GM21423 (cell line): ENCODE results near the gene GALNT10.
"Not testable (repeated sequence)": the region's sequence is repeated elsewhere in the genome, so short reads cannot be mapped to it uniquely, and the experiment has no call there.

Experiments used
- ATAC-seq: cut with Tn5 transposase; IDR thresholded peaks from one replicate; pipeline ENCODE4 v1.9.1; 2021; ENCODE audit warnings: mild to moderate bottlenecking, moderate library complexity; ENCODE audit not compliant: unreplicated experiment

GALNT10 gene

DNA sequence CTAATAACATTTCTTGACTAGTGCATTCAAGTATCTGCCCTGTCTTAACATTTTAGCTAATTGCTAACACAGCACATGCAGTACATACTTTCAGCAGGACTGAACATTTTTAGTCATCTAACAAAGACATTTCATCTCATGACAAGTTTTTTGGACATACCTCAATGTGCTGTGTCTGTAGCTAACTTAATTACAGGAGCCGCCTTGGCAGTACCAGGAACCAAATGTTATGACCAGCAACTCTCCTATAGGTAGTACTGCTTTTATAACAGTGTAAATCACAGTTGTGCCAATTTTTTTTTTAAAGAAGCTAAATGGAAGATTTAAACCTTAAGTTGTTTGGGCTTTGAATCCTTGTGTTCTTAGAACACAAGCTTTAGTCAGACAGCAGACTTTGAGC, 155.9 kb downstream of the GALNT10 start:
- ATAC-seq: no peak

DNA sequence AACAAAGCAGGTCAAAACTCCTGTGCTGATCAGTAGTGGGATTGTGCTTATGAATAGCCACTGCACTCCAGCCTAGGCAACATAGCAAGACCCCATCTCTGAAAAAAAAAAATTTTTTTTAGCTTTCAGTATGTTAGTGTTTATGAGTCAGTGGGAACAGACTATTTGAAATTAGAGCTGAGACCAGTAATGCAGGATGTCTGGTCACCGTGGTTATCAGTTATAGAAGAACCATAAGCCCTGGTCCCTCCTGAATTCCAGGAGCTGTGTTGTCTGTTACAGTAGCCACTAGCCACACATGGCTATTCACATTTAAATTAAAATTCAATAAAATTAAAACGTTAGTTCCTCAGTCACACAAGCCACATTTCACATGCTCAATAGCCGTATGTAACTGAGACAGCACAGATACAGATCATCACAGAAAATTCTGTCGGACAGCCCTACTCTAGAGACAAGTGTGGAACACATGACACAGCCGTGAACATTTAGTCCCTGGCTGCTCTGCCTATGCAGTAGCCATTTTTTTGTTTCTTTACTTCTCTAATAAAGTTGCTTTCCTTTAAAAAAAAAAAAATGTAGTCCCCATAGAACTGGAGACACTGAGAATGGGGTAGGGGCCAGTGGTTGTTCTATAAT, 159.2 kb downstream of the GALNT10 start:
- ATAC-seq: no peak

DNA sequence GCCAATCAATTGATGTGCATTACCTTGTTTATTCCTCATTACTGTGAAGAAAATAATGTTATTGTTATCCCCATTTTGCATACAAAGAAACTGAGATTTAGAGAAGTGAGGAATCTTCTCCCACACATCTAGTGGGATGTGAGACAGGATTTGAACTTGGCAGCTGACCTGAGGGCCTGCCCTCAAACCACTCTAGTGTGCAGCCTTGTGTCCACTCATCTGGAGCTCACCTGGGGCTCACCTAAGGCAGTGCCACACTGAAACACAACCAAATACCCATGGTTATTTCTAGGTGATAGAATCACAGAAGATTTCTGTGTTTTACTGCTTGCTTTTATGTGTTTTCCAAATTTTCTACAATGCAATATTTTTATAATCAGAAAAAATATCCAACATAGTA, 160.6 kb downstream of the GALNT10 start:
- ATAC-seq: peak; percentile 20

DNA sequence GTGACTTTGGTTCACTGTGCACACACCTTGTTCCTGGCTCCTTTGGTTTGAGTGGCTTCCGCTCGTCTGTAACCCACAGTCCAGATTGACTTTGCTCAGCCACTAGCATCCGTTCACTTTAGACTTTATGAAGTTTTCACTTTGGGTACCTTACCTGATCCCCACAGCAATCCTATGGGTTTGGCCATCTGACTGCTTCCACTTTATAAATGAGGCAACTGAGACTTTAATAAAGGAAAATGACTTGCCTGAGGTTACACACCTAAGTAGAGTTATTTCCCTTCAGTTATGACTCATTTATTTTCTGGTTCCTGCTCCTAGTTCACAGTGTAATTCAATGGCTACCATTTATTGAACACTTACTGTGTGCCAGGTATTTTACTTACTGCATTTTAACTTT, 161.0 kb downstream of the GALNT10 start:
- peak; percentile 65 for ATAC-seq

DNA sequence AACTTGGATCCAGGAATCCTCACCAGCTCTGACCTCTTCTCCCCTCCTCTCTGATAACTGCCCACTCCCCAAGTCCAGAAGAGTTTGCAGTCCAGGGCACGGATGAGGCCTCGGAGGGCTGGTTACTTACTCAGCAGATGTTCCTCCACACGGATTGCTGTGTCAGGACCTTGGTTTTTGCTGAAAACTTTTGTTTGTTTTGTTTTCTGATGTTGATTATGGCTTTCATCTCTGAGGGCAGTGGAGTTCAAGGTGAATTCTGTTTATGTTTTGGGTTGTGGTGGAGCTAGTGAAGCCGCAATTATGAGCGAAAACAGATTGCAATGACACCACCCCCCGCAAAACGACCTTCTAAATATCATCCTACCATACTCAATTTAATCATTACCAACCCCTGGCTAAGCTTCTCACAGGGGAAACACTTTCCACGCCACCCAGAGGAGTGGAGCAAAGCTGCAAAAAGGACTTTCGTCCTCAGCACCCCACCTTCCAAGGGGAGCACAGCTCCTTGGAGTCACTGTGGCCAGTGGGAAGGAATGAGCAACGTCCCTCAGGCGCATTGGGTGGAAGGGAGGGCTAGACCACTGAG, 162.5 kb downstream of the GALNT10 start:
- no peak for ATAC-seq

DNA sequence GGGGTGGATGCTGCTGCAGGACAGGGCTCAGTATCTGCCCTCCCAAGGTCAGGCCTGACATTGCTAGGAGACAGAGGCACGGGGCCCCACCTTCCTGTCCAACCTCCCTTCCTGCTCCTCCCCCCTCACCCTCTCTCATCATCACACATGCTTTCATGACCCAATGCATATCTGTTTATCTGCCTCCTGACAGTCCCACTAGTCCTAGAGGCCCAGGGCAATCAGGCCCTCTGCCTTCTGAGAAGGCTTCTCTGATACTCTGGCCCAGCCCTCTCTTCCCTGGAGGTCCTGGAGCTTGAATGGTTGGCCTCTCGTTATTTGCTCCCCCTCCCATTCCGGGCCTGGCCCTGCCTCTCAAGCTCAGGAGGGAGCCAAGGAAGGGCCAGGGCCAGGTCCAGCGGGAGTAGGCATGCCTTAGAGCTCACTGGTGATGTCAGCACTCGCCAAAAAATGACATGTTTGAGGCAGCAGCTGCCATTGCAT, 164.6 kb downstream of the GALNT10 start:
- no peak for ATAC-seq

DNA sequence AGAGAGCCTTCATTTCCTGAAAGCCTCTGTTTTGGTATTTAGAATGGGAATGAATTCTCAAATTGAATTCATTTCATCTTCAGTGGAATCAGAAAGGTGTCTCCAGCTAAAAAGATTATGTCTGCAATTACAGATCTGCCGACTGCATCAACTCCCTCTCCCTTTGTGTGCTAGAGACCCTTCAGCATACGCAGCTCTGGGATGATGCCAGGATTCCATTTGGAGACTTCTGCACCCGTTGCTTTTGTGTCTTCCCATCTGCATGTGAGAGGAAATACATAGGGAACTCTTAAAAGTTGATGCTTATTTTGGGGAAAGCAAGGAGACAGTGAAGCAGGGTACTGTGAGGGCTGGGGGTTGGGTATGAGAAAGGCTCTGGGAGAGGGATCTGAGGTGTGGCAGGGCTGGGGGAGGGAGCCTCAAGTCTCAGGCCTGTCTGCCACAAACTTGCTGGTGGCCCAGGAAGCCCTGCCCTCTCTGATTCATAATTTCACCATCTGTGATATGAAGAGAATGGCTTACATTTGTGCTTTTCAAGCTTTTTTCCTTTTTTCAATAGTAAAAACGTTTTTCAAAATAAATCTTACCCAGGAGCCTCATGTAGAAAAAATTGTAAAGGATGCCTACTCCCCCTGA, 165.6 kb downstream of the GALNT10 start:
- no peak for ATAC-seq

DNA sequence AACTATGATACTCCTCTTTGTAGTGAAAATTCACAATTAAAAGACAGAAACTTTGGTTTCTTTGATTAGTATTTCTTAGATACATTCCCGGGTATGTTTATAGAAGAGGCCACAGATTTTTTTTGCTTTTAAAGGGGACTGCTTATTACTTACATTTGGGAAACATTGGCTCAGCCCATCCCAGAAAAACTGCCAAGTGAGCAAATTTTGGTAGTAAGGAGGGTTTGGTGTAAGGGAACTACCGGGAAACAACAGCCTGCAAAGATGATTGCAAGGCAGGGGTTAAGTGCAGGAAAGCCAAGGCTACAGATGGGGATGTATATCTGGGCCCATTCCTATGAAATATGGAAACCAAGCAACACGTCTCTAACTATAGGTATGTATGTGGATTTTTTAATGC, 166.4 kb downstream of the GALNT10 start:
- ATAC-seq: no peak

DNA sequence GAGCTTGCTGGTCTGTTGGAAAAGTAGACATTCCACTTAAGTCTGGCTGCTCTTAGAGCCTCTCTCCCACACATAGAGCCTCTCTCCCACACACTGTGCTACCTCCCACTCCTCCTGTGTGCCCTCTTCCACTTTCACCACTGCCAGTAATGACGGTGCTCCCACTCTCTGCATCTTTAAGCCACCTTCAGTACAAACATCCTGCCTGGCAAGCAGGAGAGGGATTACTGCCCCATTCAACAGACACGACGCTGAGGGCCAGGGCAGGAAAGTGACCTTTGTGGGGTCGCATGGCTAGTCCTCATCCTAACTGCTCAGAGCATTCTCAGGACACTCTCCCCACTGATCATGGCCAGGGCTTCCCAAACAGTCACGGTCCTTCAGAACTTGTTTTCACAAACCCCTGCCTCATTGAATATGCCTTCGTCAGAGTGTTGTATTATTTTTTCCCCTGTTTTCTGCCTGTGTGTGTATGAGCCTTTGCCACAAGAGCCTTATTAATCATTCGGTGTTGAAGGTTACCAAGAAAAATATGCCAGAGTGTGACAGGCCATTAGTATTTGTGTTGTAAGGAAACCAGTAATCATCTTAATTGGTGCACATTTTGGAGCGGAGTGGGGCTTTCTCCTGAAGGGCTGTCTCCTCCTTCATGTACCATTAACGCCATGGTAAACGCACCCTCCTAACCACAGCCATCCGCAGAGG, 168.1 kb downstream of the GALNT10 start:
- no peak for ATAC-seq

DNA sequence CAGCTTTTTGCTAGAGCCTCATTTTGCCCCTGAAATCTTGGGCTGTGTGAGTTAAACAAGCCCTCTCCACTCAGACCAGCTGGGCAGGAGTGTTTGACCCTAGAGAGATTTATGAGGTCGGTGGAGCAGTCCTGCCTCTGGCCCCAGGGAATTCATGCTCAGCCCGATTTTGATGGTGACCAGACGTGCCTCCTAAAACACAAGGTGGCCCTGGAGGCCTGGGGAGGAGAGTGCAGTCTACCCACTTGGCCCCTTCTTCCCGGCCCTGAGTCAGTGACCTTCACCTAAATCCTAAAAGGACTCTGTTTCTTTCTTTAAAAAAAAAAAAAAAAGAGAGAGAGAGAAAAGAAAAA, 168.7 kb downstream of the GALNT10 start:
- ATAC-seq: no peak

DNA sequence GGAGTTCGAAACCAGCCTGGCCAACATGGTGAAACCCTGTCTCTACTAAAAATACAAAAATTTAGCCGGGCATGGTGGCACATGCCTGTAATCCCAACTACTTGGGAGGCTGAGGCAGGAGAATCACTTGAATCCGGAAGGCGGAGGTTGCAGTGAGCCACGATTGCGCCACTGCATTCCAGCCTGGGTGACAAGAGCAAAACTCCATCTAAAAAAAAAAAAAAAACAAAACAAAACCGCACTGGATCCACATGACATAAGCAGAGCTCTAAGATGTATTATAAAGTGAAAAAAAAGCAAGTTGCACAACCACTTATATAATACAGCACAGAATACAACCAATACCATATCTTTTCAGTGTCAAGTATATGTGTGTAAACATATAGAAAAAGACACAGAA, 169.7 kb downstream of the GALNT10 start:
- ATAC-seq: not testable (repeated sequence)

DNA sequence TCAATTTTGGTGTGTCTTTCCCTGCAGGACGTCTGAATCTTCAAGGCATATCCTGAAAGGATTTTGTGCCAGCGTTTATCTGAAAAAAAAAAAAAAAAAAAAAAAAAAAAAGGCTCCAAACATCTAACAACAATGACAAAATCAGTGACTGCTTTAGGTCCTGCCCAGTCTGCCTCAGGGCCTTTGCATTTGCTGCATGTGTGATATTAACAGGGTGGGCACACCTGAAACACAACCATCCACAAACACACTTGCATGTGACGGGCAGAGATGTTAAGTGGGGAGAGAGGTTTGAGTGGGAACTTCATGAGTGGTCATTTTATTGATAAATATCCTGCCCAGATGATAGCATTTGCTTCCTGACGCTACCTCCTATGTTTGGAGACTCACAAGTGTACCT, 172.9 kb downstream of the GALNT10 start:
- no peak for ATAC-seq

DNA sequence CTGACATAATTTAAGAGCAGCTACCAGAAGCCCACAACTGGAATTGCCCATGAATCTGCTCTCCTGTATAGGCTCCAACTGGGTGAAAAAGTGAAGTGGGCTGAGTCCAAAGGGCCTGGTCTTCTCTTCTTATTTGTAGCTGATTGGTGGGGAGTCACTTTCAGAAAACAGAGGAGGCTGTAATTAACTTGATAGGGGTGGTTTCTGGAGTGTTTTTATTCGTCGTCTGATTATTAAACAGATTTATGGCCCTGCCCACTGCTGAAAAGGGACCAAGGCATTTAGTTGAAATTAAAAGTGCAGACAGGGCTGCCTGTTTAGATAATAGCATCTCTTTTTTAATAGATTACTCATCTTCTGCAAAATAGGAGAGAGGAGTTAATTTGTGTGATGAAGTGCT, 174.2 kb downstream of the GALNT10 start:
- ATAC-seq: no peak

DNA sequence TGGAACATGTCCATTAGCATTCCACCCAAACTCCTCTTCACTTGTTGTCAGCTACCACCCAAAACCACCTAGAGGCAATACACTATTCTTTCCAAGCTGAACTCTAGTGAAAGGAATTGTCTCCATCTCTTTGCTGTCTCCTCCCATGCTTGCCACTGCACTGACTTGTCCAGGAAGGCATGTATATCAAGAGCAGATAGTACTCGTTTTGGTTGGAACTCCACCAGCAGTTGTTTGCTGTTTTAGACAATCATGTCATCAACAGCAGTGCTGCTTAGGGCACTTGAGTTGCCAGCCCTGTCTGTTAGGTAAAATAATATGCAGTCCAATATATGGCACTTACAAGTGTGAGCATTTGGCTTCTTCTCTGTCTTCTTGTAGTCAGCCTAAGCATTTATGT, 175.3 kb downstream of the GALNT10 start:
- ATAC-seq: no peak

DNA sequence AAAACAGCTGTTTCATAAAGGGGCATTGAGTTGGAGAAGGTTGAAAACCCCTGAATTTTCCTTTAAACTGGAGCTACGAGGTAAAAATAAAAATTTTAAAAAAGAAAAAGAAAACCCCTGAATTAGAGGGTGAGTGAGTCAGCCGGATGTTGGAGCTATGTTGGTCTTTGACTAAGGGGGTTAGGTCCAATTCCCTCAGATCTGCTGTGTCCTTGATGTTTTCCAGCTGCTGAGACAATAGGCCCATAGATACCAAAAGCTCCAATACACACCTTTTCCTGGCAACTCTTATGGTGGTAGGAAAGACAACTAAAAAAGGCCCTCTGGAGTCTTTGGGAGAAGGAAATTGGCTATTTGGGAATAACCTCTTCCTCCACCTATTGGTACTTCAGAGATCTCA, 175.8 kb downstream of the GALNT10 start:
- no peak for ATAC-seq

DNA sequence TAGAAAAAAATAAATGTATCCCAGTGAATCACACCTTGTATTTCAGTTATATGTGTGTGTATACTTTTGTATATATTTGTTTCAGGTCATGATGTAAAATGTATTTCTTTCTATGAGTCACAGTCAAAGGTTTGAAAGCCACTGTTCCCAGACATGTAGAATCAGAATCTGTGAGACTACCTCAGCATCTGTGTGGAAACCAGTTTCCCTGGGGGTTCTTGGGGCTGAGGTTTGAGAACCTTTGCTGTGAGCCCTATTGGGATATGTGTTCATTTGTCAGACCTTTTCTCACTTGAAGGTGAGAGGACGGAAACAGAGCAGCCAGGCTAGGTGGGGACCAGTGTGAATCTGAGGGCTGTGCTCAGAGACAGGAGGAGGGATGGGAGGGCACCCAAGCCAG, 176.6 kb downstream of the GALNT10 start:
- ATAC-seq: peak; percentile 71

DNA sequence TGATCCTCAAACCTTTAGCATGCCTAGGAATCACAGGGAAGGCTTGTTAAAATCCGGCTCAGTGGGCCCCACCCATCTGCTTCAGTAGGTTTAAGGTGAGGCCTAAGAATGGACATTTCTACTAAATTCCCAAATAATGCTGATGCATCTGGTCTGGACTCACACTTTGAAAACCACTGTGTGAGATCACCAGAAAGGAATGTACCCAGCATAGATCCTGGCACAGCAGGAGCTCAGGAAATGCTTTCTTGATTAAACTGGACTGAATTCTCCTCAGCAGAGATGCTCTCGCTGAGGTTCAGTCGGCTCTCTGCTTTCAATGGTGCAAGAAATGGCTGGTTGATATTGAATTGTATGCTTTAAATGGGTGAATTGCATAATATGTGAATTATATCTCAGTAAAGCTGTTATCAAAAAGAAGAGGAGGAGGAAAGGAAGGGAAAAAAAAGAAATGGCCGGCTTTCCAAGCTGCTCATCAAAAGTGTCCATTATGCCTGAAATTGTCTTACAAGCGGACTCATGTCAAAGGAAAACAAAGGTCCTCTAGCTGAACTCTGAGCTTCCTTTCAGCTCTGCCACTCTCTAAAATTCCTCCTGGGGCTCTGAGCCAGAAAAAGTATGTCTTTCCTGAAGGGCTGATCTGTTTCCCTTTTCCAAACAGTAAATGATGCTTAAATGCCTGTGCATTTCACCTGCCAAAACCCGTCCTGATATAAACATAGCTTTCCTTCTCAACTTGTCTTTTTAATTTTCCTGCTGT, 177.7 kb downstream of the GALNT10 start:
- no peak for ATAC-seq

DNA sequence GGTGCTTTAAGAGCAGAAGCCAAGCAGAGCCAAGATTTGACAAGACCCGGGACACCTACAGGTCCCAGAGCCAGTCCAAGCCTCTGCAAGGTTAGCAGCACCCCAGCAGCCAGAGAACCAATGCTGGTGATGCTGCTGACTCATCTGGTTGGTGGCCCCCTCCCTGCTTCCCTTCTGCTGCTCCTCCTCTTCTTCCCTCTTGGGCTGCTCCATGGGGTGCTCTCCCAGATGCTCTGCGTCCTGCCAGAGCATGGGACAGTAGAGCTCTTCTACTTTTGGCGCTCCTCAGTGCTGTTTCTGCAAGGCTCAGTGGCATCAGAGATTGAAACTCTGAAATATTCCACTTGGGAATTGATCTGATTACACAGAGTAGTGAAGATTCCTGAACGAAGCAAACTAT, 179.1 kb downstream of the GALNT10 start:
- ATAC-seq: no peak

DNA sequence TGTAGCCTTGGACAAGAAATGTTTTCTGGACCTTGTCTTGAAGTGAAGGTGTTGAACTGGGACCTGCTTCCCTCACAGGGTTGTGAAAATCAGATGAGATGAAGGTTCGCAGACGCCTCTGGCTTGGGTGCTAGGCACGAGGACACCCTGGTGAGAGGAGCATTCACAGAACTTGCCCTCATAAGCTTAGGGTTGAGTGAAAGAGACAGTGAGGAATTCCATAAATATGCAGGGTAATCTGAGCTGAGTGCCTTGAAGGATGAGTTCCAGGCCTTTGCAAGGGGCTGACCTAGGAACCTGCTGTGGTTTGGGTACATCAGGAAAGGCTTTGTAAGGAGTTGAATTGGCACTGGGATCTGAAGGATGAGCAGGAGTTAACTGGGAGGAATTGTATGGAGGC, 179.6 kb downstream of the GALNT10 start:
- ATAC-seq: no peak

DNA sequence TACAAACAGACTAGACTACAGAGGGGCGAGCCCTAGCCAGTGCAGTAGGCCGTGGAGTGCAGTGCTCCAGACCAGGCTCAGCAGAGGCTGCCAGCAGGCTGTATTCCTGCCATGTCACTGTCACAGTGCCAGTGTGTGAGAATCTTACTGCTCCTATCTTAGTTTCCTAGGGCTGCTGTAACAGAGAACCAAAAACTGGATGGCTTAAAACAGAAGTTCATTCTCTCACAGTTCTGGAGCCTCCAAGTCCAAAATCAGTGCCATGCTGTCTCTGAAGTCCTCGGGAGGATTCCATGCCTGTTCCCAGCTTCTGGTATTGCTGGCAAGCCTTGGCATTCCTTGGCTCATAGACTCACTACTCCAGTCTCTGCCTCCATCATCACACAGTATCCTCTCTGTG, 180.3 kb downstream of the GALNT10 start:
- no peak for ATAC-seq

DNA sequence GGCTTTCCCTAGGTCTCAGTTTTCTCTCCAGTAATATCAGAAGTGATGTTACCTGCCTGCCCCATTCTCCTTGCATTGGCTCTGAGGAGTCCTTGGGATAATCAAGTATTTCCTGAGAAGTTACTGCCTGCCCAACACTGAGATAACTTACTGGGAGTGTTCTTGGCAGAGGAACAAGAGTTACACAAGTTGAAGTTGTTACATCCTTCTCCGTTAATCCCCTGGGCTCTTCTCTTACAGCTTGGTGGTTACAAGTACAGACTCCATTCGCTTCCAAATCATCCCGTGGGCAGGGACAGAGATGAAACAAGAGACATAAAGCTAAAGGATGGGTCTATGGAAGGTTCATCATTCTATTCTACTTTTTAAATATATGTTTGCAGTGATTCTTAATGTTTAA, 181.2 kb downstream of the GALNT10 start:
- no peak for ATAC-seq
